ENCODE data around the gene RPS25.

RPS25 gene

GRCh38 chr11:119052163-119052814, 34.1 kb upstream of the RPS25 start:
- peaks cover 7% of the 10 kb centered on the region; the same call in 1 of the 2 replicates for H3K79me2 ChIP-seq (ENCODE audit: insufficient read depth, low read length)
- H3F3A ChIP-seq (ENCODE audit: insufficient read depth, low read length) = no peaks in the 10 kb centered on the region
- TF ChIP-seq CTCF (IDR thresholded peaks at IDR 0.05; ENCODE audit: low read length) (no peak), EZH2 (IDR thresholded peaks at IDR 0.05; ENCODE audit: borderline replicate concordance, low read length) (no peak)
- no peak overlapping the region for H2AFZ ChIP-seq (ENCODE audit: low read length)
- no peaks in the 10 kb centered on the region for H3K27me3 ChIP-seq (ENCODE audit: insufficient read depth, low read length)
- no peak overlapping the region for H3K4me2 ChIP-seq (ENCODE audit: low read length)
- H3K9ac ChIP-seq (ENCODE audit: low read length) = no peak overlapping the region
- no peaks in the 10 kb centered on the region for H4K20me1 ChIP-seq (ENCODE audit: insufficient read depth, low read length)
- no peak overlapping the region for H3K4me3 ChIP-seq (ENCODE audit: low read depth, low read length, poor library complexity, severe bottlenecking)
- H3K9me2 ChIP-seq (ENCODE audit: low read depth, low read length) = no peaks in the 10 kb centered on the region
- H3K9me3 ChIP-seq (ENCODE audit: low read length) = no peaks in the 10 kb centered on the region
- peaks cover 9% of the 10 kb centered on the region for H3K4me1 ChIP-seq (ENCODE audit: insufficient read depth, low read length, severe bottlenecking)
- no peak overlapping the region for H3K27ac ChIP-seq (ENCODE audit: low read depth, low read length, poor library complexity, severe bottlenecking)
- H3K36me3 ChIP-seq (ENCODE audit: insufficient read depth, low read length) = peaks cover 85% of the 10 kb centered on the region

- Histone ChIP-seq H3K79me2 (ENCODE audit: insufficient read depth, low read length) (peaks cover 7% of the 10 kb centered on the region; the same call in 1 of the 2 replicates), H3K9me3 (ENCODE audit: low read length) (no peaks in the 10 kb centered on the region), H3K9me2 (ENCODE audit: low read depth, low read length) (no peaks in the 10 kb centered on the region), H3K4me2 (ENCODE audit: low read length) (no peak overlapping the region), H3K27me3 (ENCODE audit: insufficient read depth, low read length) (no peaks in the 10 kb centered on the region), H3K4me1 (ENCODE audit: insufficient read depth, low read length, severe bottlenecking) (peaks cover 9% of the 10 kb centered on the region), H3K36me3 (ENCODE audit: insufficient read depth, low read length) (peaks cover 92% of the 10 kb centered on the region), H2AFZ (ENCODE audit: low read length) (no peak overlapping the region), H3K27ac (ENCODE audit: low read depth, low read length, poor library complexity, severe bottlenecking) (no peak overlapping the region), H3F3A (ENCODE audit: insufficient read depth, low read length) (no peaks in the 10 kb centered on the region), H3K4me3 (ENCODE audit: low read depth, low read length, poor library complexity, severe bottlenecking) (no peak overlapping the region), H3K9ac (ENCODE audit: low read length) (no peak overlapping the region), H4K20me1 (ENCODE audit: insufficient read depth, low read length) (no peaks in the 10 kb centered on the region)
- TF ChIP-seq EZH2 (IDR thresholded peaks at IDR 0.05; ENCODE audit: borderline replicate concordance, low read length) (no peak), CTCF (IDR thresholded peaks at IDR 0.05; ENCODE audit: low read length) (no peak)
Measured at GRCh38 chr11:119051440-119052162, 33.5 kb upstream of the RPS25 start.

GRCh38 chr11:119049081-119049480, 30.9 kb upstream of the RPS25 start:
- Histone ChIP-seq H3K9me2 (ENCODE audit: low read depth, low read length) (no peaks in the 10 kb centered on the region), H2AFZ (ENCODE audit: low read length) (no peak overlapping the region), H3K79me2 (ENCODE audit: insufficient read depth, low read length) (no peaks in the 10 kb centered on the region), H3K9ac (ENCODE audit: low read length) (no peak overlapping the region), H3K36me3 (ENCODE audit: insufficient read depth, low read length) (peaks cover 92% of the 10 kb centered on the region), H3F3A (ENCODE audit: insufficient read depth, low read length) (no peaks in the 10 kb centered on the region), H3K27ac (ENCODE audit: low read depth, low read length, poor library complexity, severe bottlenecking) (no peak overlapping the region), H3K4me2 (ENCODE audit: low read length) (no peak overlapping the region), H3K4me3 (ENCODE audit: low read depth, low read length, poor library complexity, severe bottlenecking) (no peak overlapping the region), H3K4me1 (ENCODE audit: insufficient read depth, low read length, severe bottlenecking) (no peaks in the 10 kb centered on the region), H4K20me1 (ENCODE audit: insufficient read depth, low read length) (no peaks in the 10 kb centered on the region), H3K27me3 (ENCODE audit: insufficient read depth, low read length) (no peaks in the 10 kb centered on the region), H3K9me3 (ENCODE audit: low read length) (no peaks in the 10 kb centered on the region)
- TF ChIP-seq EZH2 (IDR thresholded peaks at IDR 0.05; ENCODE audit: borderline replicate concordance, low read length) (no peak), CTCF (IDR thresholded peaks at IDR 0.05; ENCODE audit: low read length) (no peak)

Measured in OCI-LY1 (cell line).